Large intestine (tissue), 3 donors: ENCODE data around the gene TNFAIP8L1. TPM values are rescaled to one million over a fixed set of nuclear protein-coding genes. Genes with fewer than 3 reads are reported as not detected.
A peak's percentile ranks its signal among the peaks of the same experiment; 100 is the strongest.

Experiments used
- DNase-seq, 2 donors: peaks; one replicate each; pipeline versions ENCODE4 v3.0.0 to v3.0.0-alpha.2; 2013
- H3K27ac ChIP-seq: one replicate; pipeline ENCODE4 v1.5.1; 2013; ENCODE audit warnings: low read length
- H3K27me3 ChIP-seq: 2 replicates; pipeline ENCODE4 v1.6.1; 2013; ENCODE audit warnings: low read length; ENCODE audit not compliant: control insufficient read depth, insufficient read depth
- H3K36me3 ChIP-seq: 2 replicates; pipeline ENCODE4 v1.6.1; 2013; ENCODE audit warnings: low read length; ENCODE audit not compliant: control insufficient read depth, insufficient read depth
- H3K4me1 ChIP-seq: one replicate; pipeline ENCODE4 v1.6.1; 2013; ENCODE audit warnings: low read length; ENCODE audit not compliant: control insufficient read depth, insufficient read depth
- H3K4me3 ChIP-seq: one replicate; pipeline ENCODE4 v1.5.1; 2013; ENCODE audit warnings: low read length
- H3K9me3 ChIP-seq: one replicate; pipeline ENCODE4 v1.6.1; 2013; ENCODE audit warnings: mild to moderate bottlenecking, low read depth, low read length, moderate library complexity; ENCODE audit not compliant: control insufficient read depth
- WGBS: methylation state at CpG from one replicate; pipeline ENCODE4 v1.1.5; 2013; ENCODE audit warnings: low lambda C conversion rate; ENCODE audit not compliant: insufficient coverage; 5-methylcytosine and 5-hydroxymethylcytosine counted together
- polyA plus RNA-seq: library from polyadenylated mRNA; unstranded; fragments of 120-200 nt; gene quantifications from one replicate; pipeline ENCODE4 v1.2.1, GENCODE V29; 2013

TNFAIP8L1 gene
- polyA plus RNA-seq, 1 donor, result 24.4 TPM

DNA sequence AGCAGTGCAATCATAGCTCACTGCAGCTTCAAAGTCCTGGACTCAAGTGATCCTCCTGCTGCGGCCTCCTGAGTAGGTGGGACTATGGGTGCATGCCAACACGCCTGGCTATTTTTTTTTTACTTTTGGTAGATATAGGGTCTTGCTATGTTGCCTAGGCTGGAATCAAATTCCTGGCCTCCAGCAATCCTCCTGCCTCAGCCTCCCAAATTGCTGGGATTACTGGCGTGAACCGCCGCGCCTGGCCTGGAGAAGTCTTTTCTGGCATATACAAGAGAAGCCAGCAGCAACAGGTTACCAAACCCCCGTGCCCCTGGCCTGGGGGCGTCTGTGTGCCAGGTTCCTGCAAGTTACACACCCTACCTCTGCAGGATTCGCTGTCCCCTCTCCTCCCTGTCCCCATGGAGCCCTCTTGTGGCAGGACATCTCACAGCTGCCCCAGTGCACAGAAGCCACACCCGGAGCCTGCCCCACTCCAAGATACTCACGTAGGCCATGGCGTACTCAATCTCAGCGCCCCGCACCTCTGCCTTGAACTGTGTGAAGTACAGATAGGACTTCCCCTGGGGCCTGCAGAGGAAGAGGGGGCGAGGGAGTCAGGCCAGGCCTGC, 21.0 kb downstream of the TNFAIP8L1 start:
- H3K36me3 ChIP-seq, result peaks cover 82% of the 10 kb centered on the region
- no peaks in the 10 kb centered on the region for H3K4me1 ChIP-seq
- no peak for DNase-seq
- no CpG with 5 or more reads among the region's 15 CpGs for WGBS
- H3K4me3 ChIP-seq, result no peak overlapping the region
- H3K9me3 ChIP-seq, result peaks cover 9% of the 10 kb centered on the region
- no peaks in the 10 kb centered on the region for H3K27me3 ChIP-seq
- no peak overlapping the region for H3K27ac ChIP-seq

DNA sequence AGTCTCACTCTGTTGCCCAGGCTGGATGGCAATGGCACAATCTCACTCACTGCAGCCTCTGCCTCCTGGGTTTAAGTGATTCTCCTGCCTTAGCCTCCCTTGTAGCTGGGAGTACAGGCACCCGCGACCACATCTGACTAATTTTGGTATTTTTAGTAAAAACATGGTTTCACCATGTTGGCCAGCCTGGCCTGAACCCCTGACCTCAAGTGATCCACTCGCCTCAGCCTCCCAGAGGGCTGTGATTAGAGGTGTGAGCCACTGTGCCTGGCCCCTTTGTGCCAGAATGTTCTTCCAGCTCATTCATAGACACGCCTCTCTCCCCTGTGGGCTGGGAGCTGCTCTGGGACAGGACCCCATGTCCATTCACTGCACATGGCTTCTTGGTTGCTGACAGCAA, 21.7 kb downstream of the TNFAIP8L1 start:
- Histone ChIP-seq H3K4me1 (no peaks in the 10 kb centered on the region), H3K27me3 (no peaks in the 10 kb centered on the region), H3K27ac (no peak overlapping the region), H3K9me3 (peaks cover 9% of the 10 kb centered on the region), H3K36me3 (peaks cover 83% of the 10 kb centered on the region), H3K4me3 (no peak overlapping the region)
- no peak for DNase-seq
- WGBS, result no CpG with 5 or more reads among the region's 4 CpGs

DNA sequence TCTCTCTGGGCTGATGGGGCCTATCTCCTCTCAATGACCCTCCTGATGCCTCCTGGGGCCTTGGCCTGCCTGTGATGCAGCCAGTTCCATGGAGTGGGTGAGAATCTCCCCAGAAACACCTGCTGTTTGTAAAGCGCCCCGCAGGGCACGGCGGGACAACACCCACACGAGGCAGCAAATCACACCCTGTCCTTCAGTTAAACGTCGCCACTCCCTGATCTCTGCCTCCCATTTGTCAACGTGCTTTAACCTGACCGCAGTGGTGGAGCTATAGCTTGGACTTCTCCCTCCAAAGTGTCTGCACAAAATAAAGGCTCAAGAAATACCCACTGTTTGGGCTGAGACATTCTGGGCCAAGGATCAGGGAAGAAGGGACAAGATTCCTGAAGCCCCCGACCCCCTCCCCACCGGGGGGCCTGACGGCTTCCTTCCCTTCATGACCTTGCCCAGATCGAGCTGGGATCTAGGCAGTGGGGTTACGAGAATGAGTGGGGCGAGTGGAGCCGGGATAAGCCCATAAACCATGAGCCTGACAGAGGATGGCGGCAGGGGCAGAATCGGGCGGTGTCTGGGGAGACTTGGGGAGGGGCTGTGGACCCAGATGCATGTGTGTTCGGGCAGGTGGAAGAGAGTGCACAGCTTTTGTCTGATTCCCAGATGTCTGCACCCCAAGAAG, 22.8 kb downstream of the TNFAIP8L1 start:
- H3K4me1 ChIP-seq, result no peaks in the 10 kb centered on the region
- no peak overlapping the region for H3K27ac ChIP-seq
- DNase-seq, result no peak
- no peak overlapping the region for H3K4me3 ChIP-seq
- H3K36me3 ChIP-seq, result peaks cover 78% of the 10 kb centered on the region
- H3K27me3 ChIP-seq, result no peaks in the 10 kb centered on the region
- peaks cover 9% of the 10 kb centered on the region for H3K9me3 ChIP-seq
- WGBS, result no CpG with 5 or more reads among the region's 20 CpGs

DNA sequence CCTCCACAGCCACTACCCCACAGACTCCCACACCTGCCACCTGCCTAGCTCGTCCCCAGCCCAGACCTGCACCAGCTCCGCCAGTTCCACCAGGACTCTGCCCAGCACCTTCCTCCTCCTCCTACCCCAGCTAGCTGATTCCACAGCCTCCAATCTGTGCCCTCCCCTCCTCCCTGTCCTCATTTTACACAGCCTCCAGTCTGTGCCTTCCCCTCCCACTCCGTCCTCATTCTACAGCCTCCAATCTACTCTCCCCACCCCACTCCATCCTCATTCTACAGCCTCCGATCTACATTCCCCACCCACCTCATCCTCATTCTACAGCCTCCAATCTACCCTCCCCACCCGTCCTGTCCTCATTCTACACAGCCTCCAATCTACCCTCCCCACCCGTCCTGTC, 23.5 kb downstream of the TNFAIP8L1 start:
- peaks cover 75% of the 10 kb centered on the region for H3K36me3 ChIP-seq
- 100% methylated on average over 3 of the region's 6 CpGs for WGBS
- no peak overlapping the region for H3K27ac ChIP-seq

DNA sequence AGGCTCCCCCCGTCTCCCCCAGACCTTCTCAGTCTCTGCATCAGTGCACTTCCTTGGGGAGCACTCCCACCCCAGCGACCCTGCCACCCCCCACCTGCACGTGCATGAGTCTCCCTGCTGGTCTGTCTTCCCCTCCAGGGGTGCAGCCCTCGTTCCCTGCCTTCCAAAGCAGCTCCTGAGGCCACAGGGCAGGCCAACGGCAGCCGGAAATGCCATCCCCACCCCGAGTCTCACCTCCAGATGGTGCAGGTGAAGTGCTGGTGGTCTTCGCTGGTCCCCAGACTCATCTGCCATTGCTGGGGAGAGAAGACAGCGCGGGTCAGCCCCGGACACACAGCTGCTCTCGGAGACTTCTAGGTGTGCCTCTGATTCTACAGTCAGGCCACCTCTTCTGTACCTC, 25.3 kb downstream of the TNFAIP8L1 start:
- DNase-seq, result no peak
- H3K9me3 ChIP-seq, result no peaks in the 10 kb centered on the region
- peaks cover 67% of the 10 kb centered on the region for H3K36me3 ChIP-seq
- no CpG with 5 or more reads among the region's 12 CpGs for WGBS
- H3K27me3 ChIP-seq, result no peaks in the 10 kb centered on the region
- H3K4me3 ChIP-seq, result no peak overlapping the region
- no peak overlapping the region for H3K27ac ChIP-seq
- peaks cover 3% of the 10 kb centered on the region for H3K4me1 ChIP-seq

More for the DNA sequence above, 23.5 kb downstream of the TNFAIP8L1 start:
- no peak for DNase-seq
- Histone ChIP-seq H3K27me3 (no peaks in the 10 kb centered on the region), H3K4me3 (no peak overlapping the region), H3K4me1 (no peaks in the 10 kb centered on the region), H3K9me3 (peaks cover 6% of the 10 kb centered on the region)

DNA sequence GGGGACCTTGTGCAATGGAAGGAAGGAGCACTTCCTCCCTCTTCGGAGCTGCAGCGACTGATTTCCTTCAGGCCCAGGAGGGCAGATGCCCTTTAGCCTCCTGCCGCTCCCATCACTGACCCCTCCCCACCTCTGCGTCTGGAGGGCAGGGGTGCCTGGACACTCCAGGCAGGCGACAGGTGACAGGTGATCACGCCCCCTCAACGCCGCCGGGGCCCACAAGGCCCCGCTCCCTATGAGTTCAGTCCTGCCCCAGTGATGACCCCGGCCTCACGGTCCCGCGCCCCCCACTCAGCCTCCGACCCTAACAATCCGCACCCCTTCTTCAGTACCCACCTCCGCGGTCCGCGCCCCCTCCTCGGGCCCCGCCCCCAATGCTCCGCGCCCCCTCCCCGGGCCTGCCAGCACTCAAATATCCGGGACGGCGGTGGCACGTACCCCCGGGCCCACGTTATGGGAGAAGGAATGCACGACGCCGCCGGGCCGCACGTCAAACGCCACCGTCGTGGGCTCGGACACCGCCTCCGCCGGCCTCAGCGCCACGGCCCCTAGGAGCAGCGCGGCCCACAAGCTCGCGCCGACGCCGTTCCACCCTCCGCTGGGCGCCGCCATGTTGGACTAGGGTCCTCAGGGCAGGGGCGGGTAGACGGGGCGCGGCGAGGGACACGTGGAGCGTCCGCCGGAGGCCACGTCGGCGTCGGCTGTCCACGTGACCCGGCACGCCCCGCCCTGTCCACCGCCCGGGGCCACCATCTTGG, 30.6 kb downstream of the TNFAIP8L1 start, which contains the start of gene MYDGF:
Gene MYDGF (minus strand): TSS at position 620 of the 758 bp plus-strand sequence. CDS start 8 bp downstream, at position 612.
- Histone ChIP-seq H3K4me1 (peaks cover 3% of the 10 kb centered on the region), H3K4me3 (peak within 1 kb of the TSS; percentile 96), H3K27ac (peak within 1 kb of the TSS; percentile 47), H3K9me3 (no peaks in the 10 kb centered on the region), H3K36me3 (peaks cover 28% of the 10 kb centered on the region), H3K27me3 (no peaks in the 10 kb centered on the region)
- DNase-seq, result peak; percentile 89
- WGBS, result no CpG with 5 or more reads among the region's 75 CpGs

DNA sequence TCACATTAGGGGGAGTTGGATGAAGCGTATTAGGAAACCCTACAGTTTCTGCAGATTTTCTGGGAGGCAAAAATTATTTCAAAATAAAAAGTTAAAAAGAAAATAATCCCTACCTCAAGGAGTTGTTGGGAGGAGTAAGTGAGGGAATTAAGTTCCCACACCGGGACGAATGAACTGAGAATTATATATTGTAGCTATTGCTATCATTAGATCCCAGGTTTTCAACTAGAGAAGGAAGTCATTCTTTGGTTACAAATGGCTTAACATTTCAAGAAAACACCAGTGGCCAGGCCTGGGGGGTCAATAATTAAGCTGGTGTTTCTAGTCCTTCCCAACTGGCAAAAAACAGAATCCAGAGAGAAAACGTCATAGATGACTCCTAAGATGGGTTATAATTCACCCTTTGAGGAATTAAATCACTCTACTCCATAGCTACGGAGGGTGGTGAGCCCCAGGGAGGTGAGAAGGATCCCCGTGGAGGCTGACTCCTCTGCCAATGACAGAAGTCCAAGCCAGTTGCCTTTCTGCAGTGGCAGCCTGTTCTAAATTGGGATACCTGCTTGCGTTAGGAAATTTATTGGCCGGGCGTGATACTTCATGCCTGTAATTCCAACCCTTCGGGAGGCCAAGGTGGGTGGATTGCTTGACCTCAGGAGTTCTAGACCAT, 32.0 kb downstream of the TNFAIP8L1 start:
- 100% methylated on average over 2 of the region's 10 CpGs for WGBS
- peaks cover 3% of the 10 kb centered on the region for H3K4me1 ChIP-seq
- H3K27me3 ChIP-seq, result no peaks in the 10 kb centered on the region
- H3K4me3 ChIP-seq, result no peak overlapping the region
- no peaks in the 10 kb centered on the region for H3K9me3 ChIP-seq
- no peak for DNase-seq
- H3K27ac ChIP-seq, result no peak overlapping the region
- peaks cover 27% of the 10 kb centered on the region for H3K36me3 ChIP-seq

DNA sequence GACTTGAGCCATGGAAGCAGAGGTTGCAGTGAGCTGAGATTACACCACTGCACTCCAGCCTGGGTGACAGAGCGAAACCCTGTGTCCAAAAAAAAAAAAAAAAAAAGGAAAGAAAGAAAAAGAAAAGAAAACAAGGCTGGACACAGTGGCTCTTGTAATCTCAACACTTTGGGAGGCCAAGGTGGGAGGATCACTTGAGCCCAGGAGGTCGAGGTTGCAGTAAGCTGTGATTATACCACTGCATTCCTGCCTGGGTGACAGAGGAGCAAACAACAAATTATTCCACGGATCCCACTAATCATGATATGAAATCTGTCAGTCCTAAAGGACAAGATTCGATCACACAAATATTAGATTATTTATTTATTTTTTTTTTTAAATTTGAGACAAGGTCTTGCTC, 33.9 kb downstream of the TNFAIP8L1 start:
- Histone ChIP-seq H3K27ac (no peak overlapping the region), H3K27me3 (no peaks in the 10 kb centered on the region), H3K9me3 (no peaks in the 10 kb centered on the region), H3K4me1 (peaks cover 3% of the 10 kb centered on the region), H3K4me3 (no peak overlapping the region), H3K36me3 (peaks cover 18% of the 10 kb centered on the region)
- no peak for DNase-seq
- WGBS, result 100% methylated on average over 1 of the region's 4 CpGs

DNA sequence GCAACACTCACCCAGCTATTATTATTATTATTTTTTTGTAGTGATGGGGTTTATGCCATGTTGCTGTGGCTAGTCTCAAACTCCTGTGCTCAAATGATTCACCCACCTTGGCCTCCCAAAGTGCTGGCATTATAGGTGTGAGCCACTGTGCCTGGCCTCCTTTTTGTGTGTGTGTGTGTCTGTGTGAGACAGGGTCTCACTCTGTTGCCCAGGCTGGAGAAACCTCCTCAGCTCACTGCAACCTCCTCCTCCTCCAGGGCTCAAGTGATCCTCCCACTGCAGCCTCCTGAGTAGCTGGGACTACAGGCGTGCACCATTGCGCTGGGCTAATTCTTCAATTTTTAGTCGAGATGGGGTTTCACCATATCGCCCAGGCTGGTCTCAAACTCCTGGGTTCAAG, 34.4 kb downstream of the TNFAIP8L1 start:
- no CpG with 5 or more reads among the region's 4 CpGs for WGBS
- Histone ChIP-seq H3K4me1 (peaks cover 3% of the 10 kb centered on the region), H3K36me3 (peaks cover 18% of the 10 kb centered on the region), H3K4me3 (no peak overlapping the region), H3K9me3 (no peaks in the 10 kb centered on the region), H3K27me3 (no peaks in the 10 kb centered on the region), H3K27ac (no peak overlapping the region)
- no peak for DNase-seq

DNA sequence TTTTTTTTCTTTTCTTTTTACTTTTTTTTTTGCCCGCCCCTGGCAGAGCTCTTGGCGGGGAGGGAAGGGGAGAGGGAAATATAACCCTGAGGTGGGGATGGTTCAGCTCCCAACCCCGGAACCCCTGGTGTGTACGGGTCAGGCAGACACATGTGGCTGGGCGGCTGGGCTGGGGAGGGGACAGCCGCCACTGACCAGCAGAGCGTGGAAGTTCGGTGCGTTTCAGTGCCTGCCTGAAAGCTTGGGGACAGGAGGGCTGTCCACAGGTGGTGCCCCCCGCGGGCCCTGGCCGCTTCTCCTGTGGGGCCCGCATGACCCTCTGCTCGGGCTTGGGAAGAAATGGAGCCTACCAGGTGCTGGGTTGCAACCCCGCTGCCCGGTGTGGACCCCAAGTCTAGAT, 36.0 kb downstream of the TNFAIP8L1 start:
- no peaks in the 10 kb centered on the region for H3K9me3 ChIP-seq
- H3K36me3 ChIP-seq, result peaks cover 26% of the 10 kb centered on the region
- no peaks in the 10 kb centered on the region for H3K27me3 ChIP-seq
- WGBS, result no CpG with 5 or more reads among the region's 16 CpGs
- no peak overlapping the region for H3K4me3 ChIP-seq
- no peaks in the 10 kb centered on the region for H3K4me1 ChIP-seq
- DNase-seq, result no peak
- no peak overlapping the region for H3K27ac ChIP-seq
